Ishikawa (cell line): Measurements from ENCODE around the gene PROK1.

ENCODE experiments used
- CREB1 ChIP-seq: IDR thresholded peaks from 2 replicates; pipeline ENCODE4 v1.6.1; 2012; ENCODE audit warnings: low read depth
- EGR1 ChIP-seq: IDR thresholded peaks from 2 replicates; pipeline ENCODE4 v1.6.1; 2012
- EP300 ChIP-seq: IDR thresholded peaks from 2 replicates; pipeline ENCODE4 v1.6.1; 2012; ENCODE audit warnings: borderline replicate concordance
- FOXM1 ChIP-seq: IDR thresholded peaks from 2 replicates; pipeline ENCODE4 v1.6.1; 2012; ENCODE audit warnings: low read depth, borderline replicate concordance
- RAD21 ChIP-seq: IDR thresholded peaks from 2 replicates; pipeline ENCODE4 v1.6.1; 2012; ENCODE audit warnings: low read depth
- TAF1 ChIP-seq: IDR thresholded peaks from 2 replicates; pipeline ENCODE4 v1.6.1; 2012; ENCODE audit warnings: low read depth, mild to moderate bottlenecking
- TCF12 ChIP-seq: IDR thresholded peaks from 2 replicates; pipeline ENCODE4 v1.6.1; 2012; ENCODE audit warnings: low read depth
- ZBTB7A ChIP-seq: IDR thresholded peaks from 2 replicates; pipeline ENCODE4 v1.6.1; 2012; ENCODE audit warnings: low read depth
- TF ChIP-seq, protein P1 (sequence below): IDR thresholded peaks from 2 replicates; pipeline ENCODE4 v1.6.1; 2012
- TF ChIP-seq, protein P2 (sequence below): IDR thresholded peaks from 2 replicates; pipeline ENCODE4 v1.6.1; 2012; ENCODE audit warnings: low read depth, mild to moderate bottlenecking

DNA sequence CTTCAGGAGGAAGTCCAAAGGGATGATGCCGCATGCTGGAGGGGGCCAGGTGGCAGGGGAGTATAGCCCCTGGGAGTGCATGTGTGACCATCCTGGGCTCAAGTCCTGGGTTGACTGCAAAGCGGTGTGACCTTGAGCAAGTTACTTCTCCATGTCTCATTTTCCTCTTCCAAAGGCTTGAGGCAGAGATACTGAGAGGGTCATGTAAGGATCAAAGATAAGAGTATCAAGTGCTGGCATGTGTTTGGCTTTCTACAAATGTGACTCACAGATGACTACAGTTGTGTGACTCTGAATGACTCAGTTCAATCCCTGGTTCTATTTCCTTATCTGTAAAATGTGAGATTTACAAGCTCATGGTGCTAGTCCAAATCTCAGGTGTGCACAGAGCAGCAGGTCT is 26.1 kb downstream of the PROK1 start:
- no peak for TF ChIP-seq EP300
- no peak for TF ChIP-seq ZBTB7A
- TF ChIP-seq, protein P1, sequence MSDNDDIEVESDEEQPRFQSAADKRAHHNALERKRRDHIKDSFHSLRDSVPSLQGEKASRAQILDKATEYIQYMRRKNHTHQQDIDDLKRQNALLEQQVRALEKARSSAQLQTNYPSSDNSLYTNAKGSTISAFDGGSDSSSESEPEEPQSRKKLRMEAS = no peak
- no peak for TF ChIP-seq TCF12
- no peak for TF ChIP-seq EGR1
- no peak for TF ChIP-seq CREB1
- no peak for TF ChIP-seq TAF1
- TF ChIP-seq FOXM1 = no peak
- TF ChIP-seq, protein P2, sequence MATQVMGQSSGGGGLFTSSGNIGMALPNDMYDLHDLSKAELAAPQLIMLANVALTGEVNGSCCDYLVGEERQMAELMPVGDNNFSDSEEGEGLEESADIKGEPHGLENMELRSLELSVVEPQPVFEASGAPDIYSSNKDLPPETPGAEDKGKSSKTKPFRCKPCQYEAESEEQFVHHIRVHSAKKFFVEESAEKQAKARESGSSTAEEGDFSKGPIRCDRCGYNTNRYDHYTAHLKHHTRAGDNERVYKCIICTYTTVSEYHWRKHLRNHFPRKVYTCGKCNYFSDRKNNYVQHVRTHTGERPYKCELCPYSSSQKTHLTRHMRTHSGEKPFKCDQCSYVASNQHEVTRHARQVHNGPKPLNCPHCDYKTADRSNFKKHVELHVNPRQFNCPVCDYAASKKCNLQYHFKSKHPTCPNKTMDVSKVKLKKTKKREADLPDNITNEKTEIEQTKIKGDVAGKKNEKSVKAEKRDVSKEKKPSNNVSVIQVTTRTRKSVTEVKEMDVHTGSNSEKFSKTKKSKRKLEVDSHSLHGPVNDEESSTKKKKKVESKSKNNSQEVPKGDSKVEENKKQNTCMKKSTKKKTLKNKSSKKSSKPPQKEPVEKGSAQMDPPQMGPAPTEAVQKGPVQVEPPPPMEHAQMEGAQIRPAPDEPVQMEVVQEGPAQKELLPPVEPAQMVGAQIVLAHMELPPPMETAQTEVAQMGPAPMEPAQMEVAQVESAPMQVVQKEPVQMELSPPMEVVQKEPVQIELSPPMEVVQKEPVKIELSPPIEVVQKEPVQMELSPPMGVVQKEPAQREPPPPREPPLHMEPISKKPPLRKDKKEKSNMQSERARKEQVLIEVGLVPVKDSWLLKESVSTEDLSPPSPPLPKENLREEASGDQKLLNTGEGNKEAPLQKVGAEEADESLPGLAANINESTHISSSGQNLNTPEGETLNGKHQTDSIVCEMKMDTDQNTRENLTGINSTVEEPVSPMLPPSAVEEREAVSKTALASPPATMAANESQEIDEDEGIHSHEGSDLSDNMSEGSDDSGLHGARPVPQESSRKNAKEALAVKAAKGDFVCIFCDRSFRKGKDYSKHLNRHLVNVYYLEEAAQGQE = no peak
- TF ChIP-seq RAD21 = no peak
